Suppressor macrophage (primary cell): ENCODE results near the gene TEX48.

Source experiments
- DNase-seq, 4 experiments: peaks; one replicate each; pipeline ENCODE4 v3.0.0-alpha.2; 2020 to 2022
- total RNA-seq, 17 experiments: gene quantifications; one replicate each; lab custom pipeline; 2026; ENCODE audit warnings: mixed read lengths in 6 of 17, inconsistent platforms in 3 of 17; lab: John Stamatoyannopoulos, UW

TEX48 gene, protein sequence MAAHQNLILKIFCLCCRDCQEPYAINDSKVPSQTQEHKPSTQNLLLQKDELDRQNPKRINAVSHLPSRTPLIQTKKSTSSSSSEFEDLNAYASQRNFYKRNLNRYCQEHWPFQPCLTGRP
- 0 to 0.55 (median 0) reads per million in 17 experiments for total RNA-seq

DNA sequence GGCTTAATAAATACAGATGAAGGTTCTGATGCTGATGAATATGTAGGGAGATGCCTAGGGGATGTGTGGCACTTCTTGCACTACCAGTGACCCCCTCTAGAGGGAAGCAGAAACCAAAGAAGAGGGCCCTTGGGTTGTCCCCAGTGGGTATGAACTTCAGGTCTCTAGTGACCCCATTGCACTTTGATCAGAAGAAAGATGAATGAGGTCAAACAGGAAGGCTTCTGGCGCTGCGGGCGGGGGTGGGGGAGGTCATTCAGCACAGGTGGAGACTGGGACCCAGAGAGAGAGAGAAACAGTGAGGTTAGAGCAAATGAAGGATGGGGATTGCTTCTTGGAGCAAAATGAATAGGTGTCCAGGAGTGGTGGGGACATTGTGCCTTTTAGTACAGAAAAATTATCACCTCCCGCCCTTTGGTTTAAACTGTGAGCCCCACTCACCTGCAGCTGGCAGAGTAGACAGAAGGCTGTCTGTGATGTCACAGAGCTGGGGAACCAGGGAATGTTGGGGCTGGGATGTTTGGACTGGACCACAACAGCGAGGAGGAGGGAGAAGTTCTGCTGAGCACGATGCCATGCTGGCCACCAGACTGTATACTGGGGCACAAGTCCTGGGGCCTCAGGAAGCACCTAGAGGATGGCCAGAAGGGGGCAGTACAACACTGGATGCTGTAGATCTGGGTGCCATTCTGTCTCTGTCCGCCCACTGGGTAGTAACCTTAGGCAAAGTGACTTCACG lies at the start of gene TEX48:
Gene TEX48, minus strand, starts transcription at position 599 of the 739 bp plus-strand sequence. CDS start 10,469 bp downstream, outside the sequence.
- DNase-seq, result peak; percentile 90 to 93 (median 92)

DNA sequence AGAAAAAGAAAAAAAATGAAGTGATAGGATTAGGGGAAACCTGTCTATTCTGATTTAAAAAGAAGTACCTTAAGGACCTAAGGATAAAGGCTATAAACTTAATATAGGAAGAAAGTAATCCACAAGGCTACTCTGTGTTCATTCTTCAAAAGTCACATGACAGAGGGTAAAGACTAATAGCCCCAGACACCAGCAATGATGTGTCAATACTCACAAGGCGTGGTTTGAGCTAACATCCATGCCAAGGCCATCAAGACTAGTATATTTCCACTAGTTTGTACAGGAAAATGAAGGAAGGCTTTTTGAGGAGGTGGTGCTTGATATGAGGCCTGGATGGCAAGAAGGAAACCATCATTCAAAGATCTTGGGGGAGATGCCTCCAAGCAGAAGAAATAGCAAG lies 49.7 kb upstream of the TEX48 start:
- no peak for DNase-seq

DNA sequence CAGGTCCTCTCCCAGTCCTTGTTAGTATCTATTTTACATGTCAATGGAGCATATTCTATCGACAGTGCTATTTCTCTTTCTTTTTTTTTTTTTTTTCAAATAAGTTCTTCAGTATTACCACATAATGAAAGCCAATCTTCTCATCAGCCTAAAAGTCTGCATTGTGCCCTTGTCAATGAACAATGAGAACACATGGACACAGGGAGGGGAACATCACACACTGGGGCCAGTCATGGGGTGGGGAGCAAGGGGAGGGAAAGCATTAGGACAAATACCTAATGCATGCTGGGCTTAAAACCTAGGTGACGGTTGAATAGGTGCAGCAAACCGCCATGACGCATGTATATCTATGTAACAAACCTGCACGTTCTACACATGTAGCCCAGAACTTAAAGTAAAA lies 47.7 kb upstream of the TEX48 start:
- DNase-seq, result no peak

DNA sequence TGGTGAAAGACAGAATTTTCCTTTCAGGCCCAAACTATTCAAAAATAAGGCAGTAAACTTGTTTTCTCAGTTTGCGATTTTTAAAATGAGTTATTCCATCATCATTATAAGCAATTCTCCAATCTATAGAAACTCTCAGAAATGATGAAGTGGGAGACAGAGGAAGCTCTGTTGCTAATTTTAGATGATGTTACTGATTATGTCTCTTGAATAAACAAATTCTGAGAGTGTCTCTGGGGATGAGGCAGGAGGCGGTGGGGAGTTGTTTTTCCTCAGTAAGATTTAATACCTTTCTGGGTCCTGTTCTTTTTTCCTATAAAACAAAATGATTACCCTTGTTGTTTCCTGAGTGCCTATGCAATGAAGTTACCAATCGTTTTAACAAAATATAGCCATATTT lies 43.9 kb upstream of the TEX48 start:
- DNase-seq, result no peak

DNA sequence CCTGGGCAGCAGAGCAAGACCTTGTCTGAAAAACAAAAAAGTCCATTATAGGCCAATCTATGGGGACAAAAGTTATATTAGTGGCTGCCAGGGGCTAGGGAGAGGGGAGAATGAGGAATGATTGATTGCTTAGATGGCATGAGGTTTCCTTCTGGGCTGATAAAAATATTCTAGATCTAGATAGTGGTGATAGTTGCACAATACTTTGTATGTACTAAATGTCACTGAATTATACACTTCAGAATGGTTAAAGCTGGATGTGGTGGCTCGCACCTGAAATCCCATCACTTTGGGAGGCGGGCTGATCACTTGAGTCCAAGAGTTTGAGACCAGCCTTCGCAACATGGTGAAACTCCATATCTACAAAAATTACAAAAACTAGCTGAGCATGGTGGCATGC lies 42.8 kb upstream of the TEX48 start:
- DNase-seq, result no peak

DNA sequence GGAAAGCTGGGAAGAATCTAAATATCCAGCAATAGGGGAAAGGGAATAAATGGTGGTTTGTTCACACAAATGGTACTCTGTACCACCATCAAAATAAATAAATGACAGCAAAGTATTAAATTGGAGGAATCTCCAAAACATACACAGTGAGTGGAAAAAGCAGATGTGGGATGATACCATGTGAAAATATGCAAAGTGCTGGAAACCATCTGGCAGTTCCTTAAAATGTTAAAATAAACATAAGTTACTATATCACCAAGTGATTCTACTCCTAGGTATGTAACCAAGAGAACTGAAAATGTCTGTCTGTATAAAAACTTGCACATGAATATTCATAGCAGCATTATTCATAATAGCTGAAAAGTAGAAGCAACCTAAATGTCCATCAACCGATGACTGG lies 41.9 kb upstream of the TEX48 start:
- DNase-seq, result no peak

DNA sequence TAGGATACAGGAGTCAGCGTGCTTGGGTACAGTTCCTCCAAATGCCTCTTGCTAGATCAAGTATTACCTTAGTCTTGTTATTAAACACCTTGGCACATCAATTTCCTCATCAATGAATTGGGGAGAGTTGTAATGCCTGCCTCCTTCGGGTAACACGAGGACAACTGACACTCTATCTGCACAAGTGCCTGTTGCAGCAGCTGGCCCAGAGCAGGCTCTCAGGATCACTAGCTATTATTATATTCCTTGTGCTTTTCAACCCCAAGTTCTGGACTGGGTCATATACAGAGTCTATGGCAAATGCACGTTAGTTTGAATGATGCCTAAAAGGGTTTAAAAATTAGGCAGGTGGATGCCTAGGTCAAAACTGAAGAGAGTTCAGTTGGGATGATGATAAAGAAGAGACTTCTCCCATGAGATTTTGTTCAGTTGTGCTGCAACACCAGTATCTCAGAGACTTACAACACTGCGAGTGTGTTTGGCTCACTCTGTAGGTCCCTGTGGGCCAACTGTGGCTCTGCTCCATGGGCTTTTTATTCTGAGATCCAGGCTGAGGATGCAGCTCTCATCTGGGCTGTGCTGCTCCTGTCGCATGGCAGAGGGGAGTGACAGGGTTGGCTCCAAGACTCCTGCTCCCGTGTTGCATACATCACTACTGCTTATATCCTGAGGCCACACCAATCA lies 41.1 kb upstream of the TEX48 start:
- no peak for DNase-seq

DNA sequence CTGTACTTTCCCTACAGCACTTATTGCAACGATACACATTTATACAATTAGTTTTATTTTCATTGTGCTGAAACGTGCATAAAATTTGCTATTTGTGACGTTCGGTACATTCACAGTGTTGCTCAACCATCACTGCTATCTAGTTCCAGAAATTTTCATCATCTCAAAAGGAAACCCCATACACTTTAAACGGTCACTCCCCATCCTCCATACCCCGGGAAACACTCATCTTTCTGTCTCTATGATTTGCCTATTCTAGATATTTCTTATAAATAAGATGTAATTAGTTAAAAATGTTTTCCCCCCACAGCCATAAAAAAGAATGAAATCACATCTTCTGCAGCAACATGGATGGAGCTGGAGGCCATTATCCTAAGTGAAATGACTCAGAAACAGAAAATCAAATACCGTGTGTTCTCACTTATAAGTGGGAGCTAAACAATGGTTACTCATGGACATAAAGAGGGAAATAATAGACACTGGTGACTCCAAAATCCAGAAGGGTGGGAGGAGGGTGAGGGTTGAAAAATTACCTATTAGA lies 40.2 kb upstream of the TEX48 start:
- no peak for DNase-seq

DNA sequence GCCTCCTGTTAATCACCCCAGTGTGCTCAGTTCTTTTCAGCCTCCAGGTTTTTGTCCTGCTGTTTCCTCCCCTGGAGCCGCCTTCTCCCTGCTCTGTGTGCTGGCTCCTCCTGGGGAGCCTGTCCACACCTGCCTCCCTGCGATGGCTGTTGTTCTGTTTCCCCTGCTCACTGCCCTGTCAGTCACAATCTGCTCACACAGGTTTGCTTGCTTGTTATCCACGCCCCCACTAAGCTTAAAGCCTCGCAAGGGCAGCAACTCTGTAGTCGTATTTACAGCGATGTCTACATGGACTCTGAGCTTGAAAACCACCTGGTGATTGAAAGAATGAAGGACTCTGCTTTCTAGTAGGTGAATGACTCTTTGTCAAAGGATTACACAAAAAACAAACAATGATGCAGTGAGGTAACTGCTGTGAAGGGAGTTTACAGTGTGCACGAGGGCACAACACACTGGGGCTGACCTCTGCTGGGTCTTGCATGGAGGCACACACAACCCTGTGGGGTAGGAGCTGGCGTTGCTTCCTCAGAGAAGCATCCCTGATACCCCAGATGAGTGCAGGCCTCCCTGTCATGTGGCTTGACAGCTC lies 39.6 kb upstream of the TEX48 start:
- DNase-seq, result no peak

DNA sequence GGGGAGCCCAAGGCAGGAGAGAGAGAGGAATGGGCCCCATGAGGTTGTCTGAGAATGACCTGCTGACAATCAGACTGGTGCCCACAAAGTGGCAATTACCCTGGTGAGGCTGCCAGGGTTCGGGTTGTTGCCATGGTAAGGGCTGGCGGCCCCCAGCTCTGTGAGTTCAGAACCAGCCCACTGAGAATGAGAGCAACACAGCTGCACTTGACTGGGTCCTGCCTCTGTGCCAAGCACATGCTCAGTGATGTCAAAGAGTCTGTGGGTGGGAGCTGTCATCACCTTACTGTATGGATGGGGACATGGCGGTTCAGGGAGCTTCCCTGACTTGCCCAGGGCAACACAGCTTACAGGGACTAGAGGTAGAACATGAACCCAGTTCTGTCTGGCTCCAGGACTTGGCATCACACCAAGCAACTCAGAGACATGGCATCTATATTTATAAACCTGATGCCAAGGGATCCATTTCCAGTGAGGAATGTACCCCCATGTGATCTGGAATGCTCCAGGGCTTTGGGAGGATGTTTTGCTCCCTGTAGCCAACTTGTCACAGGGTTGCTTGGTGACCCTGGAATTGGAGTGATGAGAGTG lies 38.2 kb upstream of the TEX48 start:
- peak in 3 of 4 experiments; percentile 13 to 41 (median 22) for DNase-seq

DNA sequence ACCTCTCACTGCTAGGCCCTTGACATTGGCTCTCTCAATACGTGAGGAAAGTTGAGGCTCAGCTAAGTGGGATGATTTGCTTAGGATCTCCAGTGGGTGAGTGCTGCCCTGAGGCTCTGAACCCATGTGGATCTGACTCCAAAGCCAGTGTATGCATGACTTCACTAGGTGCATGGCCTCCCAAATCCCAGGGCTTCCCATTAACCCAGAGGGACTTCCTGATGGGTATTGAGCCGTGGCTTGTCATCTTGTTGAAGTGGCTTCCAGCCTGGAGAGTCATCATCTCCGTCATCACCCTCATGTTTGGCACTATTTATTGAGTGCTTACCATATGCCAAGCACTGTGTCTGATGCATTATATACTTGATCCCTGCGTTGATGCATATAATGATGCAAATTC lies 37.3 kb upstream of the TEX48 start:
- no peak for DNase-seq

DNA sequence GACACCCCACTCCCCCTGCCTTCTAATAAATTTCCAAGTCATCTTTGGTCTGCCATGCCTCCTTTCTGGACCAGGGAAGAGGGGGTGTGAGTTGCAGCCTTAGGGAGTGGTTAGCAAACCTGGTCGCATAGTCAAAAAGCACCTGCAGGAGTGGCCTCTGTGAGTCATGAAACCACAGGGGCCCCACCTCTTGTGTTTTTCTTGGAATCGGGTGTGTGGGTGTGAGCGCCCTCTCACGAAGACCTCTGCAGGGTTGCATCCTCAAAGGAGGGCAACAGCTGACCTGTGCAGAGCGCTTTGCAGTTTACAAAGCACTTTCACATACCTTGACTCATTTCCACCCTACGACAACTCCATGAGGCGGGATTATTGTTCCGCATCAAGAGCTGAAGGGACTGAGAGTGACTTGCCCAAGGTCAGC lies 36.8 kb upstream of the TEX48 start:
- no peak for DNase-seq

DNA sequence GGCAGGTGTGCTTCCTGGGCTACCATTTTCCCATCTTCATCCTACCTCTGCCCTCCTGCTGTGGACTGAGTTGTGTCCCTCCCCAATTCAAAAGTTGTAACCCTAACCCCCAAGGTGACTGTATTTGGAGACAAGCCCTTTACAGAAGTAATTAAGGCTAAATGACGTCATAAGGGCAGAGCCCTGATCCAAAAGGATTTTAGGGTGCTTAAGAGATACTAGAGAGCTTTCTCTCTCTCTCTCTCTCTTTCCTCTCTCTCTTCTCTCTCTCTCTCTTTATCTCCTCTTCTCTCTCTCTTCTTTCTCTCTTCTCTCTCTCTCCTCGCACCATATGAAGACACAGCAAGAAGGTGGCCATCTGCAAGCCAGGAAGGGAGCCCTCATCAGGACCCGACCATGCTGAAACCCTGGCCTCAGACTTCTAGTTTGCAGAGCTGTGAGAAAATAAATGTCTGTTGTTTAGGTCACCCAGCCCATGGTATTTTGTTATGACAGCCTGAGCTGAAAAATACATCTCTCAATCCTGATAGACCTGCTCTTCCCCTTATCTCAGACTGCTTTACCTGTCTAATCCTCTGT lies 36.0 kb upstream of the TEX48 start:
- DNase-seq, result no peak

DNA sequence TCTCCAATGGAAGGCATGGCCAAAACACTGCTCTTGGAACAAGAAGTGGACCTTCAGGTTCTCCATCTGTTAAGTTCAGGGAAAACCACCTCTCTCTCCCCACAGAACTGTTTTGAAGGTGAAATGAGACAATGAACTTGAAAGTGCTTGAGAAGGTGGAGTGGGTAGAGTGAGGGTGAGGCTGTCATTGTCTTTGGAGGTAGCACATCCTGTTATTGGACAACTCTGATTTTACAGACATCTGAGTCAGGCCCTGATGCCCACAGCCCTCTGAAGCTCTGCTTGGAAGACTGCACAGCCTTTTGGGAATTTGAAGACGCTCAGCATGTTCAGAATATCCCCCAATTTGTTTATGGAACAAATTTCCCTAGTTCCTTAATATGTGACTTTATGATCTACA lies 27.6 kb upstream of the TEX48 start:
- no peak for DNase-seq

DNA sequence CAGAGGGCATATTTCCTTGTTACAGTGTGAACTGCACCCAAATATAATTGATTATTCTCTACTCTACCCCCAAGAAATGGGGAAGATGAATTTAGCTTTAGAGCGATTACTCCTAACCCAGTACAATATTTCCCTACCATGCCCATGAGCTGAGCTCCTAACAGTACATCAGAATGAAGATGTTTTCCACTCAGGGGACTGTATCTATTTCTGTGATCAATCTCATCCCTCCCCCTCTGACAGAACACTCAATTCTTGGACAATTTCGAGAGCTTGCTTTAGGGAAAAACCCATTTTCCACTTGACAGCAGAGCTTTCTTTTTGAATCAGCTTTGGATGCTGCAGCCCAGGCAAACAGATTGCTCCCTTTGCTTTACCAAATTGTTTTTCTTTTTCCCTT lies 24.7 kb upstream of the TEX48 start:
- no peak for DNase-seq

DNA sequence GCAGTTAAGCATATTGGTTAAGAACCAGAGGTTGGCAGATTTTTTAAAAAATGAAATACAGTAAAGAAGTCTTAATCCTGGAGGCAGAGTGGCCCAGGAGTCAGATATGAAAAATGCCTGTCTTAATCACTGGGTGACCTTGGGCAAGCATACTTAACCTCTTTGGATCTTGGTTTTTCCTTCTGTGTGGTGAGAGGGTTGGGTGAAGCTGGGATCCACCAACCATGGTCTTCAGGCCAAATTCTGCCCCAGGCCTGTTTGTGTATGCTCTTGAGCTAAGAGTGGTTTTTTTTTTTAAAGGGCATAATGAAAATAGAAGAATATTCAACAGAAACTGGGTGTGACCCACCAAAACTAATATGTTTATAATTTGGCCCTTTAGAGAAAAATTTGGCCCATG lies 20.0 kb upstream of the TEX48 start:
- no peak for DNase-seq

DNA sequence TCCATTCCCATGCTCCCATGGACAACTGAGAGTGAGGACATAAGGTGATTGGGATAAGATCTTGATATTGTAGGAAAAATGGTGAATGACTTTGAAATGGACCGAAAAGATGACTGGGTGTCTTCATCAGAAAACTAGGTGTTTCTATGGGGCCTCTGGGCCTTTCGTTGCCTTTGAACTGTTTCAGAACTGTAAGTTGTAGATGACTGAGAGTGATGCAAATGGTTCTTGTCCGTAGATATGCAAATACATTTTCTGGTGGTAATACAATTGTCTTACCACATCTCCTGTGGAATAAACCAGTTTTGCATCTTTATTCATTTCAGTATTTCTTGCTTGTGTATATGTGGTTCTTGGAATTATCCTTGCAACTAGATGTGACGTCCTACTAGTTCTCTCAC lies 16.0 kb upstream of the TEX48 start:
- no peak for DNase-seq

DNA sequence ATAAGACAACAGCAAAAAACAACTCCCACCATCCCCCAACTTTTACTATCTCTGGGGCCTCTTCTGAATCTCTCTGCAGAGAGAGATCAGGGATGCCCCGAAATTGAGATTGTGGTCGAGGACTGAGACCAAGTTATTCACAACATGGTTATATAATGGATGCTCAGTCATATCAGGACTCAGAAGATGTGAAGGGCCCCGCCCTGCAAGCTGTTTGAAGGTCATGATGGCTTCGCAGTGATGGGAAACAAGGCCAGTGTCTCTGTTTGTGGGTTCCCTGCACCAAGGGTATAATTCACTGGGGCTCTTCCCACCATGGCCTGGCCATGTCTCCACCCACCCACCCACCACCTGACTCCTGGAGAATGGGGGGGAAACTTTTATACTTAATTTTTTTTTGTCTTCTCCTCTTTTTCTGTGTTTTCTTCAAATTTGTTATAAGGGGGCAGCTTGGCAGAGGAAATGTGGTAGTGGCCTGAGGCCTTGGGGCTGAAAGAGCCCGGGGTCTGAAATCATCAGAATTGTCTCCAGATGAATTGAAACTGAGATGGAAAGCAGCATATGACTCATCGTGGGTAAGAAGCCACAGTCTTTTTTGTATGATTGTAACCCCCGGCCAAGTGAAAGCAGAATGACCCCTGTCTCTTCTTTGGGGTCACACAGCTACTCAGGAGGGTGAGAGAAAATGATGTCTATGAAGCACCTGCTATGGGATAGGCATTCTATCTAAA lies 15.0 kb upstream of the TEX48 start:
- no peak for DNase-seq

DNA sequence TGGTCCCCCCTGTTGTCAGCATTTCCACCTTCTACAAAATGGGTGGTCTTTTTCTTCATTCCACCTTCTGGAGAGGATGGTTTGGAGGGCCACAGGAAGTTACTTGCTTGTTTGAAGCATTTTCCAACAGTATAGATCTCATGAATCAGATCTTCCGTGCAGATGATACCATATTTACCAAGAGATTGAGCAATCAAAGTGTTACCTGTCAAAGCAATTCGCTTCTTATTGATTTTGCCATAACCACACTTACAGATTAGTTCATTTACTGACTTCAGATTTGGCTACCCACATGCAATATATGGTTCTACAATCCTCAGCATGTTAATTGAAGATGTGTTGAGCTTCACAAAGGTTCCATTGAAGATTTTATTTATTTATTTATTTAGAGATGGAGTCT lies 14.0 kb upstream of the TEX48 start:
- DNase-seq, result no peak

DNA sequence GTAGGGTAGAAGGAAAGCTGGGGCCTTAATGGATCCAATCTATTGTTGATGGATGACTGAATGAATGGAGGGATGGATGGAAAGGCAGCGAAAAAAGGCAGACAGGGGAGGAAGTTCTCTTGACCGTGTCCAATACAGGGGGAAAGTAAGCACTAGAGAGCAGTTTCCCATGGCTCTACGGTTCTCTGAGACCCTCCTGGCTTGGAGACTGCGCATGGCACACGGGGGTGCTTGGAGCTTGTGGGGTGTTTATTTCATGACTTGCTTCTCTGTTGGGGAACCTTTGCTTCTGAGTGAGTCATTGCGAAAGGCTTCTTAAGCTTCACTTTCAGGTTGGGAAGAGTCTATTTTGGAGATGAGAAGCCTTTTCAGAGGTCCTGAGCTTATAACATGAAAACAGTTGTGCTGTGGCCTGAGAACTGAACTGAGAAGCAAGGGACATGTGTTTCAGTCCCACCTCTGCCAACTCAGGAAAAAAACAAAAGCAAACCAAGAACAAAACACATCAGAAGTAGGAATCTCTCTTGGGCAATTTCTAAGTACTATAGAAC lies 12.8 kb upstream of the TEX48 start:
- no peak for DNase-seq

DNA sequence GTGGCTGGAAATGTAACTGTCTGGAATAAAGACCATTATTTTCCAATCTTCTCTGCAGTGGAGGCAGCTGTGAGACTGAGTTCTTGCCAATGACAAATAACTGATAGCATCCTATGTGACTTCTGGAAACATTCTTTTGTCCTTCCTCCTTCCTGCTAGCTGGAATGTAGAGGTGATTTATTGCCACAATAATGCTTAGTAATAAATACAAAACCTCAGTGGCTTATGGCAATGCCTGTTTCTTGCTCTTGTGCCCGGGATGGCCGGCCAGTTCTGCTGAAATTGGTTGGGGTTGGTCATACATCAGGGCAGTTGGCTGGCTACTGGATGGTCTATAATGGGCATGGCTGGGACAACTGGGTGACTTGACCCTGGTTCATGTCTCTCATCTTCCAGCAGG lies 12.2 kb upstream of the TEX48 start:
- no peak for DNase-seq
